GM23338 (cell line): Measurements from ENCODE around the gene COPZ2. TPM values are rescaled to one million over a fixed set of nuclear protein-coding genes. Genes with fewer than 3 reads are reported as not detected.
A peak's percentile ranks its signal among the peaks of the same experiment; 100 is the strongest.

Experiments used
- ATAC-seq: fragments of 200-7000 bp; cut with Tn5 transposase; 3 replicates; pipeline ENCODE4 v1.9.1; 2020
- DNase-seq: peaks from one replicate; pipeline ENCODE4 v3.0.0-alpha.2; 2015; ENCODE audit warnings: low spot score
- H2AFZ ChIP-seq: fragments of 200-600 bp; sonication (generic); 2 replicates; pipeline ENCODE4 v1.8.0; 2016; ENCODE audit warnings: antibody characterized with exemption, mild to moderate bottlenecking, moderate library complexity
- H3F3A ChIP-seq: fragments of 200-600 bp; sonication (generic); replicated peaks from 2 replicates; pipeline ENCODE4 v1.8.0; 2017; ENCODE audit warnings: antibody characterized with exemption, mixed run types, low read depth
- H3K27ac ChIP-seq: fragments of 200-600 bp; sonication (generic); 2 replicates; pipeline ENCODE4 v1.6.1; 2016; ENCODE audit warnings: low read depth
- H3K27me3 ChIP-seq: fragments of 200-600 bp; sonication (generic); 2 replicates; pipeline ENCODE4 v1.8.0; 2016; ENCODE audit warnings: mild to moderate bottlenecking, mixed run types, moderate library complexity; ENCODE audit not compliant: insufficient read depth
- H3K36me3 ChIP-seq: fragments of 200-600 bp; sonication (generic); 2 replicates; pipeline ENCODE4 v1.8.0; 2016; ENCODE audit warnings: mild to moderate bottlenecking; ENCODE audit not compliant: insufficient read depth
- H3K4me1 ChIP-seq: fragments of 200-600 bp; sonication (generic); 2 replicates; pipeline ENCODE4 v1.8.0; 2016; ENCODE audit warnings: mild to moderate bottlenecking, moderate library complexity; ENCODE audit not compliant: insufficient read depth
- H3K4me2 ChIP-seq: fragments of 200-600 bp; sonication (generic); 2 replicates; pipeline ENCODE4 v1.7.1; 2017; ENCODE audit warnings: mixed run types
- H3K4me3 ChIP-seq: fragments of 200-600 bp; sonication (generic); 2 replicates; pipeline ENCODE4 v1.6.1; 2016; ENCODE audit warnings: mixed run types
- H3K79me2 ChIP-seq: fragments of 200-600 bp; sonication (generic); replicated peaks from 2 replicates; pipeline ENCODE4 v1.8.0; 2017; ENCODE audit warnings: mild to moderate bottlenecking; ENCODE audit not compliant: insufficient read depth
- H3K9me2 ChIP-seq: fragments of 200-600 bp; sonication (generic); 2 replicates; pipeline ENCODE4 v1.8.0; 2017; ENCODE audit not compliant: insufficient read depth
- H4K20me1 ChIP-seq: fragments of 200-600 bp; sonication (generic); replicated peaks from 2 replicates; pipeline ENCODE4 v1.8.0; 2017; ENCODE audit warnings: mild to moderate bottlenecking; ENCODE audit not compliant: insufficient read depth
- H3K27ac Mint-ChIP-seq: 2 replicates; pipeline ENCODE4 v1.8.0; 2020; ENCODE audit warnings: inconsistent platforms, mild to moderate bottlenecking, moderate library complexity, mixed read lengths
- H3K27me3 Mint-ChIP-seq: 3 replicates; pipeline ENCODE4 v1.8.0; 2022; ENCODE audit warnings: low read depth, mild to moderate bottlenecking, moderate library complexity, mixed read lengths, inconsistent platforms; ENCODE audit not compliant: insufficient read depth, poor library complexity
- H3K36me3 Mint-ChIP-seq: 3 replicates; pipeline ENCODE4 v1.8.0; 2021; ENCODE audit warnings: low read depth, mild to moderate bottlenecking, inconsistent platforms, moderate library complexity, mixed read lengths
- H3K4me1 Mint-ChIP-seq: 3 replicates; pipeline ENCODE4 v1.8.0; 2020; ENCODE audit warnings: mild to moderate bottlenecking, inconsistent platforms, mixed read lengths
- H3K4me3 Mint-ChIP-seq: 3 replicates; pipeline ENCODE4 v1.8.0; 2021; ENCODE audit warnings: moderate library complexity, mild to moderate bottlenecking, inconsistent platforms, mixed read lengths
- H3K9me3 Mint-ChIP-seq: 3 replicates; pipeline ENCODE4 v1.8.0; 2020; ENCODE audit warnings: moderate library complexity, mild to moderate bottlenecking, inconsistent platforms, mixed read lengths
- CREB1 ChIP-seq: fragments of 250-450 bp; sonication (Bioruptor Pico); IDR thresholded peaks from 2 replicates; pipeline ENCODE4 v1.5.0; 2020; ENCODE audit warnings: low read depth, mild to moderate bottlenecking, moderate library complexity
- EZH2 ChIP-seq: fragments of 200-600 bp; sonication (generic); IDR thresholded peaks from one replicate; pipeline ENCODE4 v1.8.0; 2017; ENCODE audit warnings: antibody characterized with exemption, mild to moderate bottlenecking, low read depth; ENCODE audit not compliant: unreplicated experiment
- EZH2phosphoT487 ChIP-seq: fragments of 200-600 bp; sonication (generic); IDR thresholded peaks from one replicate; pipeline ENCODE4 v1.8.1; 2018; ENCODE audit warnings: antibody characterized with exemption; ENCODE audit not compliant: unreplicated experiment
- JUNB ChIP-seq: IDR thresholded peaks from one replicate; pipeline ENCODE4 v1.6.1; 2016; ENCODE audit warnings: antibody characterized with exemption; ENCODE audit not compliant: unreplicated experiment
- NANOG ChIP-seq: IDR thresholded peaks from 2 replicates; pipeline ENCODE4 v1.6.1; 2016; ENCODE audit warnings: antibody characterized with exemption, borderline replicate concordance
- POLR2AphosphoS5 ChIP-seq: IDR thresholded peaks from 2 replicates; pipeline ENCODE4 v1.6.1; 2016; ENCODE audit warnings: antibody characterized with exemption, low read depth
- STAT1 ChIP-seq: IDR thresholded peaks from one replicate; pipeline ENCODE4 v1.6.1; 2016; ENCODE audit warnings: antibody characterized with exemption; ENCODE audit not compliant: unreplicated experiment
- ZNF114 ChIP-seq: fragments of 250-450 bp; sonication (Bioruptor Pico); IDR thresholded peaks from 2 replicates; pipeline ENCODE4 v1.5.0; 2020; ENCODE audit warnings: mild to moderate bottlenecking, moderate library complexity
- ZNF331 ChIP-seq: fragments of 250-450 bp; sonication (Bioruptor Pico); IDR thresholded peaks from 2 replicates; pipeline ENCODE4 v1.5.0; 2020; ENCODE audit warnings: low read depth, mild to moderate bottlenecking, moderate library complexity
- polyA plus RNA-seq: library from polyadenylated mRNA; unstranded; fragments of >200 nt; fragmentation: Nextera tagmentation; extraction: Ambion mirVana; gene quantifications from 2 replicates; pipeline ENCODE4 v1.2.1, GENCODE V29; 2016
- total RNA-seq: library from RNA; depleted of rRNA; stranded (reverse); fragments of >200 nt; shearing (Covaris generic); gene quantifications from 2 replicates; pipeline ENCODE4 v1.2.3, GENCODE V29; 2014
- TF ChIP-seq, protein P1 (sequence below): fragments of 250-450 bp; sonication (Bioruptor Pico); IDR thresholded peaks from 2 replicates; pipeline ENCODE4 v1.5.0; 2020; ENCODE audit warnings: mild to moderate bottlenecking, moderate library complexity
- TF ChIP-seq, protein P2 (sequence below): IDR thresholded peaks from one replicate; pipeline ENCODE4 v1.6.1; 2018; ENCODE audit warnings: antibody characterized with exemption; ENCODE audit not compliant: unreplicated experiment
- TF ChIP-seq, protein P3 (sequence below), 2 experiments: fragments of 200-600 bp in 1 of 2; sonication (generic) in 1 of 2; conservative IDR thresholded peaks; 2 replicates each; pipeline versions ENCODE4 v1.5.1 to v1.6.1; 2016 to 2017; ENCODE audit warnings: antibody characterized with exemption in 2 of 2, low read depth in 2 of 2, mild to moderate bottlenecking in 2 of 2, moderate library complexity in 1 of 2
- TF ChIP-seq, protein P4 (sequence below): IDR thresholded peaks from 2 replicates; pipeline ENCODE4 v1.6.1; 2016; ENCODE audit warnings: antibody characterized with exemption

COPZ2 gene
- total and polyA plus RNA-seq, 2 experiments from 2014 or later = not detected

DNA sequence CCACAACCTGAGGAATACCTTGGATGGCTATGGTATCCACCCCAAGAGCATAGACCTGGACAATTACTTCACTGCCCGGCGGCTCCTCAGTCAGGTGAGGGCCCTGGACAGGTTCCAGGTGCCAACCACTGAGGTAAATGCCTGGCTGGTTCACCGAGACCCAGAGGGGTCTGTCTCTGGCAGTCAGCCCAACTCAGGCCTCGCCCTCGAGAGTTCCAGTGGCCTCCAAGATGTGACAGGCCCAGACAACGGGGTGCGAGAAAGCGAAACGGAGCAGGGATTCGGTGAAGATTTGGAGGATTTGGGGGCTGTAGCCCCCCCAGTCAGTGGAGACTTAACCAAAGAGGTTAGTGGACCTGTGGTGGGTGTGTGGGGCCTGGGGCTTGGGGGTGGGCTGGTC lies 13.7 kb upstream of the COPZ2 start:
- Histone ChIP-seq H3K4me3 (peak overlapping the region; percentile 99), H3F3A (peaks cover 31% of the 10 kb centered on the region; the same call in 1 of the 2 replicates), H3K4me2 (peak overlapping the region; percentile 94; the same call in 1 of the 2 replicates), H3K27ac (peak overlapping the region; percentile 93), H3K27me3 (no peaks in the 10 kb centered on the region), H3K36me3 (peaks cover 12% of the 10 kb centered on the region), H3K4me1 (peaks cover 58% of the 10 kb centered on the region), H3K9me2 (no peaks in the 10 kb centered on the region), H4K20me1 (peaks cover 23% of the 10 kb centered on the region; the same call in 1 of the 2 replicates), H3K79me2 (peaks cover 74% of the 10 kb centered on the region), H2AFZ (no peak overlapping the region)
- Mint-ChIP-seq H3K36me3 (peaks cover 50% of the 10 kb centered on the region), H3K4me1 (peaks cover 64% of the 10 kb centered on the region), H3K27me3 (peaks cover 33% of the 10 kb centered on the region), H3K4me3 (peak overlapping the region; percentile 98), H3K27ac (peak overlapping the region; percentile 88), H3K9me3 (no peaks in the 10 kb centered on the region)
- no peak for TF ChIP-seq ZNF114 (CRISPR knock-in tag)
- TF ChIP-seq STAT1 = no peak
- no peak for TF ChIP-seq ZNF331 (CRISPR knock-in tag)
- TF ChIP-seq, protein P1, sequence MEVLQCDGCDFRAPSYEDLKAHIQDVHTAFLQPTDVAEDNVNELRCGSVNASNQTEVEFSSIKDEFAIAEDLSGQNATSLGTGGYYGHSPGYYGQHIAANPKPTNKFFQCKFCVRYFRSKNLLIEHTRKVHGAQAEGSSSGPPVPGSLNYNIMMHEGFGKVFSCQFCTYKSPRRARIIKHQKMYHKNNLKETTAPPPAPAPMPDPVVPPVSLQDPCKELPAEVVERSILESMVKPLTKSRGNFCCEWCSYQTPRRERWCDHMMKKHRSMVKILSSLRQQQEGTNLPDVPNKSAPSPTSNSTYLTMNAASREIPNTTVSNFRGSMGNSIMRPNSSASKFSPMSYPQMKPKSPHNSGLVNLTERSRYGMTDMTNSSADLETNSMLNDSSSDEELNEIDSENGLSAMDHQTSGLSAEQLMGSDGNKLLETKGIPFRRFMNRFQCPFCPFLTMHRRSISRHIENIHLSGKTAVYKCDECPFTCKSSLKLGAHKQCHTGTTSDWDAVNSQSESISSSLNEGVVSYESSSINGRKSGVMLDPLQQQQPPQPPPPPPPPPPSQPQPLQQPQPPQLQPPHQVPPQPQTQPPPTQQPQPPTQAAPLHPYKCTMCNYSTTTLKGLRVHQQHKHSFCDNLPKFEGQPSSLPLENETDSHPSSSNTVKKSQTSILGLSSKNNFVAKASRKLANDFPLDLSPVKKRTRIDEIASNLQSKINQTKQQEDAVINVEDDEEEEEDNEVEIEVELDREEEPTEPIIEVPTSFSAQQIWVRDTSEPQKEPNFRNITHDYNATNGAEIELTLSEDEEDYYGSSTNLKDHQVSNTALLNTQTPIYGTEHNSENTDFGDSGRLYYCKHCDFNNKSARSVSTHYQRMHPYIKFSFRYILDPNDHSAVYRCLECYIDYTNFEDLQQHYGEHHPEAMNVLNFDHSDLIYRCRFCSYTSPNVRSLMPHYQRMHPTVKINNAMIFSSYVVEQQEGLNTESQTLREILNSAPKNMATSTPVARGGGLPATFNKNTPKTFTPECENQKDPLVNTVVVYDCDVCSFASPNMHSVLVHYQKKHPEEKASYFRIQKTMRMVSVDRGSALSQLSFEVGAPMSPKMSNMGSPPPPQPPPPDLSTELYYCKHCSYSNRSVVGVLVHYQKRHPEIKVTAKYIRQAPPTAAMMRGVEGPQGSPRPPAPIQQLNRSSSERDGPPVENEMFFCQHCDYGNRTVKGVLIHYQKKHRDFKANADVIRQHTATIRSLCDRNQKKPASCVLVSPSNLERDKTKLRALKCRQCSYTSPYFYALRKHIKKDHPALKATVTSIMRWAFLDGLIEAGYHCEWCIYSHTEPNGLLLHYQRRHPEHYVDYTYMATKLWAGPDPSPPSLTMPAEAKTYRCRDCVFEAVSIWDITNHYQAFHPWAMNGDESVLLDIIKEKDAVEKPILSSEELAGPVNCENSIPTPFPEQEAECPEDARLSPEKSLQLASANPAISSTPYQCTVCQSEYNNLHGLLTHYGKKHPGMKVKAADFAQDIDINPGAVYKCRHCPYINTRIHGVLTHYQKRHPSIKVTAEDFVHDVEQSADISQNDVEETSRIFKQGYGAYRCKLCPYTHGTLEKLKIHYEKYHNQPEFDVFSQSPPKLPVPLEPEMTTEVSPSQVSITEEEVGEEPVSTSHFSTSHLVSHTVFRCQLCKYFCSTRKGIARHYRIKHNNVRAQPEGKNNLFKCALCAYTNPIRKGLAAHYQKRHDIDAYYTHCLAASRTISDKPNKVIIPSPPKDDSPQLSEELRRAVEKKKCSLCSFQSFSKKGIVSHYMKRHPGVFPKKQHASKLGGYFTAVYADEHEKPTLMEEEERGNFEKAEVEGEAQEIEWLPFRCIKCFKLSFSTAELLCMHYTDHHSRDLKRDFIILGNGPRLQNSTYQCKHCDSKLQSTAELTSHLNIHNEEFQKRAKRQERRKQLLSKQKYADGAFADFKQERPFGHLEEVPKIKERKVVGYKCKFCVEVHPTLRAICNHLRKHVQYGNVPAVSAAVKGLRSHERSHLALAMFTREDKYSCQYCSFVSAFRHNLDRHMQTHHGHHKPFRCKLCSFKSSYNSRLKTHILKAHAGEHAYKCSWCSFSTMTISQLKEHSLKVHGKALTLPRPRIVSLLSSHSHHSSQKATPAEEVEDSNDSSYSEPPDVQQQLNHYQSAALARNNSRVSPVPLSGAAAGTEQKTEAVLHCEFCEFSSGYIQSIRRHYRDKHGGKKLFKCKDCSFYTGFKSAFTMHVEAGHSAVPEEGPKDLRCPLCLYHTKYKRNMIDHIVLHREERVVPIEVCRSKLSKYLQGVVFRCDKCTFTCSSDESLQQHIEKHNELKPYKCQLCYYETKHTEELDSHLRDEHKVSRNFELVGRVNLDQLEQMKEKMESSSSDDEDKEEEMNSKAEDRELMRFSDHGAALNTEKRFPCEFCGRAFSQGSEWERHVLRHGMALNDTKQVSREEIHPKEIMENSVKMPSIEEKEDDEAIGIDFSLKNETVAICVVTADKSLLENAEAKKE (CRISPR knock-in tag) = no peak
- TF ChIP-seq CREB1 (CRISPR knock-in tag) = no peak
- TF ChIP-seq, protein P2, sequence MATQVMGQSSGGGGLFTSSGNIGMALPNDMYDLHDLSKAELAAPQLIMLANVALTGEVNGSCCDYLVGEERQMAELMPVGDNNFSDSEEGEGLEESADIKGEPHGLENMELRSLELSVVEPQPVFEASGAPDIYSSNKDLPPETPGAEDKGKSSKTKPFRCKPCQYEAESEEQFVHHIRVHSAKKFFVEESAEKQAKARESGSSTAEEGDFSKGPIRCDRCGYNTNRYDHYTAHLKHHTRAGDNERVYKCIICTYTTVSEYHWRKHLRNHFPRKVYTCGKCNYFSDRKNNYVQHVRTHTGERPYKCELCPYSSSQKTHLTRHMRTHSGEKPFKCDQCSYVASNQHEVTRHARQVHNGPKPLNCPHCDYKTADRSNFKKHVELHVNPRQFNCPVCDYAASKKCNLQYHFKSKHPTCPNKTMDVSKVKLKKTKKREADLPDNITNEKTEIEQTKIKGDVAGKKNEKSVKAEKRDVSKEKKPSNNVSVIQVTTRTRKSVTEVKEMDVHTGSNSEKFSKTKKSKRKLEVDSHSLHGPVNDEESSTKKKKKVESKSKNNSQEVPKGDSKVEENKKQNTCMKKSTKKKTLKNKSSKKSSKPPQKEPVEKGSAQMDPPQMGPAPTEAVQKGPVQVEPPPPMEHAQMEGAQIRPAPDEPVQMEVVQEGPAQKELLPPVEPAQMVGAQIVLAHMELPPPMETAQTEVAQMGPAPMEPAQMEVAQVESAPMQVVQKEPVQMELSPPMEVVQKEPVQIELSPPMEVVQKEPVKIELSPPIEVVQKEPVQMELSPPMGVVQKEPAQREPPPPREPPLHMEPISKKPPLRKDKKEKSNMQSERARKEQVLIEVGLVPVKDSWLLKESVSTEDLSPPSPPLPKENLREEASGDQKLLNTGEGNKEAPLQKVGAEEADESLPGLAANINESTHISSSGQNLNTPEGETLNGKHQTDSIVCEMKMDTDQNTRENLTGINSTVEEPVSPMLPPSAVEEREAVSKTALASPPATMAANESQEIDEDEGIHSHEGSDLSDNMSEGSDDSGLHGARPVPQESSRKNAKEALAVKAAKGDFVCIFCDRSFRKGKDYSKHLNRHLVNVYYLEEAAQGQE = no peak
- TF ChIP-seq EZH2phosphoT487 = no peak
- TF ChIP-seq POLR2AphosphoS5 = no peak
- TF ChIP-seq, protein P3, sequence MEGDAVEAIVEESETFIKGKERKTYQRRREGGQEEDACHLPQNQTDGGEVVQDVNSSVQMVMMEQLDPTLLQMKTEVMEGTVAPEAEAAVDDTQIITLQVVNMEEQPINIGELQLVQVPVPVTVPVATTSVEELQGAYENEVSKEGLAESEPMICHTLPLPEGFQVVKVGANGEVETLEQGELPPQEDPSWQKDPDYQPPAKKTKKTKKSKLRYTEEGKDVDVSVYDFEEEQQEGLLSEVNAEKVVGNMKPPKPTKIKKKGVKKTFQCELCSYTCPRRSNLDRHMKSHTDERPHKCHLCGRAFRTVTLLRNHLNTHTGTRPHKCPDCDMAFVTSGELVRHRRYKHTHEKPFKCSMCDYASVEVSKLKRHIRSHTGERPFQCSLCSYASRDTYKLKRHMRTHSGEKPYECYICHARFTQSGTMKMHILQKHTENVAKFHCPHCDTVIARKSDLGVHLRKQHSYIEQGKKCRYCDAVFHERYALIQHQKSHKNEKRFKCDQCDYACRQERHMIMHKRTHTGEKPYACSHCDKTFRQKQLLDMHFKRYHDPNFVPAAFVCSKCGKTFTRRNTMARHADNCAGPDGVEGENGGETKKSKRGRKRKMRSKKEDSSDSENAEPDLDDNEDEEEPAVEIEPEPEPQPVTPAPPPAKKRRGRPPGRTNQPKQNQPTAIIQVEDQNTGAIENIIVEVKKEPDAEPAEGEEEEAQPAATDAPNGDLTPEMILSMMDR (conservative IDR thresholded peaks at IDR 0.05; ENCODE audit: low read depth in 2 of 2) = no peak
- no peak for TF ChIP-seq EZH2
- TF ChIP-seq NANOG = no peak
- TF ChIP-seq JUNB = no peak
- TF ChIP-seq, protein P4, sequence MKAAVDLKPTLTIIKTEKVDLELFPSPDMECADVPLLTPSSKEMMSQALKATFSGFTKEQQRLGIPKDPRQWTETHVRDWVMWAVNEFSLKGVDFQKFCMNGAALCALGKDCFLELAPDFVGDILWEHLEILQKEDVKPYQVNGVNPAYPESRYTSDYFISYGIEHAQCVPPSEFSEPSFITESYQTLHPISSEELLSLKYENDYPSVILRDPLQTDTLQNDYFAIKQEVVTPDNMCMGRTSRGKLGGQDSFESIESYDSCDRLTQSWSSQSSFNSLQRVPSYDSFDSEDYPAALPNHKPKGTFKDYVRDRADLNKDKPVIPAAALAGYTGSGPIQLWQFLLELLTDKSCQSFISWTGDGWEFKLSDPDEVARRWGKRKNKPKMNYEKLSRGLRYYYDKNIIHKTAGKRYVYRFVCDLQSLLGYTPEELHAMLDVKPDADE = no peak
- DNase-seq = no peak
- ATAC-seq = no peak
